MM.1S (cell line): Measurements from ENCODE around the gene TRAF3IP1.

Source experiments
- CTCF ChIP-seq: fragments of 300-600 bp; sonication (generic); IDR thresholded peaks from 2 replicates; pipeline ENCODE4 v1.5.1; 2016; ENCODE audit warnings: antibody characterized with exemption, low read length, mixed read lengths
- EZH2 ChIP-seq: fragments of 300-600 bp; sonication (generic); optimal IDR thresholded peaks from 2 replicates; pipeline ENCODE3; 2017; ENCODE audit warnings: low read depth, mild to moderate bottlenecking, antibody characterized with exemption, low read length, mixed read lengths

DNA sequence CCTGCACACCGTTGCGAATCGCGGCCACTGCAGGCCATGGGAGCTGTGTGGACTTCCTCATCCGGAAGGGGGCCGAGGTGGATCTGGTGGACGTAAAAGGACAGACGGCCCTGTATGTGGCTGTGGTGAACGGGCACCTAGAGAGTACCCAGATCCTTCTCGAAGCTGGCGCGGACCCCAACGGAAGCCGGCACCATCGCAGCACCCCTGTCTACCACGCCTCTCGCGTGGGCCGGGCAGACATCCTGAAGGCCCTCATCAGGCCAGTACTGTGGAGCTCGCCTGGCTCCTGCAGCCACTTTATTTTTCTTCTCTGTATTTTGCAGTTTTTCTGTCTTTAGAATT, 115.4 kb downstream of the TRAF3IP1 start:
- TF ChIP-seq CTCF, result no peak
- no peak for TF ChIP-seq EZH2
